DMS114 treated with DMSO at 0.1 percent for 48 hours (cell line): ENCODE data around the gene CCM2.
A peak's percentile ranks its signal among the peaks of the same experiment; 100 is the strongest.
"Not testable (repeated sequence)": the region's sequence is repeated elsewhere in the genome, so short reads cannot be mapped to it uniquely, and the experiment has no call there.

ENCODE experiments used
- DNase-seq: peaks from one replicate; lab custom pipeline; 2025; ENCODE audit not compliant: unreplicated experiment; lab: John Stamatoyannopoulos, UW

CCM2 gene

GRCh38 chr7:44999245-45000092, 532 bp upstream of the CCM2 start:
- DNase-seq = peak; percentile 98

- no peak for DNase-seq
Measured at GRCh38 chr7:45001138-45001694, 1.2 kb downstream of the CCM2 start.

- DNase-seq = no peak
Measured at GRCh38 chr7:45001826-45002225, 1.8 kb downstream of the CCM2 start.

GRCh38 chr7:45003789-45004188, 3.8 kb downstream of the CCM2 start:
- no peak for DNase-seq

GRCh38 chr7:45007106-45007505, 7.1 kb downstream of the CCM2 start:
- DNase-seq = no peak

GRCh38 chr7:45007571-45008328, 7.7 kb downstream of the CCM2 start:
- DNase-seq = no peak

GRCh38 chr7:45013465-45013967, 13.5 kb downstream of the CCM2 start:
- DNase-seq = no peak

GRCh38 chr7:45015313-45015712, 15.3 kb downstream of the CCM2 start:
- no peak for DNase-seq

- DNase-seq = no peak
Measured at GRCh38 chr7:45017253-45017652, 17.3 kb downstream of the CCM2 start.

GRCh38 chr7:45020915-45021314, 20.9 kb downstream of the CCM2 start:
- DNase-seq = no peak

GRCh38 chr7:45021604-45022296, 21.7 kb downstream of the CCM2 start:
- no peak for DNase-seq

GRCh38 chr7:45024126-45024744, 24.2 kb downstream of the CCM2 start:
- DNase-seq = no peak

GRCh38 chr7:45025473-45025872, 25.5 kb downstream of the CCM2 start:
- DNase-seq = not testable (repeated sequence)

- no peak for DNase-seq
Measured at GRCh38 chr7:45026013-45026412, 26.0 kb downstream of the CCM2 start.

- DNase-seq = no peak
Measured at GRCh38 chr7:45026984-45027773, 27.2 kb downstream of the CCM2 start.

- DNase-seq = no peak
Measured at GRCh38 chr7:45027774-45028114, 27.7 kb downstream of the CCM2 start.

GRCh38 chr7:45028138-45028919, 28.3 kb downstream of the CCM2 start:
- DNase-seq = no peak

- no peak for DNase-seq
Measured at GRCh38 chr7:45028920-45029344, 28.9 kb downstream of the CCM2 start.

GRCh38 chr7:45031829-45032228, 31.8 kb downstream of the CCM2 start:
- DNase-seq = no peak
